ENCODE measurements around the gene MPZL2. TPM values are rescaled to one million over a fixed set of nuclear protein-coding genes. Genes with fewer than 3 reads are reported as not detected.

MPZL2 gene
- total and polyA plus RNA-seq, 2 of the 13 experiments (the other 11 are each of a cell fraction or from before 2014, with no cell fraction given): 27.9 to 53.7 TPM

GRCh38 chr11:118251858-118252652 lies 12.0 kb downstream of the MPZL2 start, which contains the start of gene MPZL3 (continued):
- TF ChIP-seq ZSCAN9 (CRISPR knock-in tag; IDR thresholded peaks at IDR 0.05; ENCODE audit: borderline replicate concordance) (no peak), ZBTB7A (CRISPR knock-in tag; IDR thresholded peaks at IDR 0.05) (peak; percentile 90), AKNA (CRISPR knock-in tag; IDR thresholded peaks at IDR 0.05; ENCODE audit: borderline replicate concordance) (no peak; the same call in 1 of the 2 replicates), ZNF567 (CRISPR knock-in tag; IDR thresholded peaks at IDR 0.05; ENCODE audit: borderline replicate concordance) (no peak), SALL2 (CRISPR knock-in tag; IDR thresholded peaks at IDR 0.05) (peak; percentile 50; the same call in 1 of the 2 replicates), ZNF317 (CRISPR knock-in tag; IDR thresholded peaks at IDR 0.05) (peak; percentile 46; the same call in 1 of the 2 replicates), ZNF264 (CRISPR knock-in tag; IDR thresholded peaks at IDR 0.05) (peak; percentile 49; the same call in 1 of the 2 replicates), ZNF510 (CRISPR knock-in tag; IDR thresholded peaks at IDR 0.05; ENCODE audit: low read depth) (0 out of 2 replicates have a peak, but pooled peaks have one; percentile 46), HOXA9 (CRISPR knock-in tag; IDR thresholded peaks at IDR 0.05; ENCODE audit: borderline replicate concordance) (peak; percentile 46; the same call in 1 of the 2 replicates), ZNF746 (CRISPR knock-in tag; IDR thresholded peaks at IDR 0.05) (peak; percentile 65), MYPOP (CRISPR knock-in tag; IDR thresholded peaks at IDR 0.05) (peak; percentile 51; the same call in 1 of the 2 replicates), ATF7-NPFF (CRISPR knock-in tag; IDR thresholded peaks at IDR 0.05; ENCODE audit: low read depth) (no peak), TP53 (CRISPR knock-in tag; conservative IDR thresholded peaks at IDR 0.05) (no peak), FOXC1 (CRISPR knock-in tag; IDR thresholded peaks at IDR 0.05; ENCODE audit: borderline replicate concordance) (peak; percentile 67; the same call in 1 of the 2 replicates), ZNF839 (CRISPR knock-in tag; IDR thresholded peaks at IDR 0.05; ENCODE audit: borderline replicate concordance) (peak; percentile 99), ZGPAT (CRISPR knock-in tag; IDR thresholded peaks at IDR 0.05) (peak; percentile 57), SCMH1 (CRISPR knock-in tag; IDR thresholded peaks at IDR 0.05; ENCODE audit: borderline replicate concordance) (no peak), MXD1 (CRISPR knock-in tag; IDR thresholded peaks at IDR 0.05) (0 out of 2 replicates have a peak, but pooled peaks have one; percentile 49), HOXA3 (CRISPR knock-in tag; IDR thresholded peaks at IDR 0.05) (peak; percentile 93; the same call in 1 of the 2 replicates), RFX3 (CRISPR knock-in tag; IDR thresholded peaks at IDR 0.05) (peak; percentile 88)
